ENCODE measurements around the gene GALNT10.

GALNT10 gene

GRCh38 chr5:154467655-154468354 is 277.3 kb downstream of the GALNT10 start:
- Histone ChIP-seq H3K36me3 (ENCODE audit: insufficient read depth, low read length) (no peaks in the 10 kb centered on the region), H3K27me3 (ENCODE audit: insufficient read depth, low read length, poor library complexity) (peaks cover 5% of the 10 kb centered on the region), H3K9ac (ENCODE audit: low read depth, low read length) (no peak overlapping the region), H3K4me2 (ENCODE audit: insufficient read depth, low read length) (no peak overlapping the region), H4K20me1 (ENCODE audit: insufficient read depth, low read length) (no peaks in the 10 kb centered on the region), H3K4me1 (ENCODE audit: insufficient read depth, low read length) (no peaks in the 10 kb centered on the region), H3K79me2 (ENCODE audit: insufficient read depth, low read length) (no peaks in the 10 kb centered on the region), H3K27ac (ENCODE audit: low read length) (no peak overlapping the region), H2AFZ (ENCODE audit: low read depth, low read length) (no peak overlapping the region), H3K9me3 (ENCODE audit: insufficient read depth, low read length, severe bottlenecking) (no peaks in the 10 kb centered on the region), H3K4me3 (ENCODE audit: low read depth in 1 of 2, low read length in 2 of 2) (no peak overlapping the region)
- TF ChIP-seq EZH2 (IDR thresholded peaks at IDR 0.05; ENCODE audit: borderline replicate concordance, low read depth, low read length, severe bottlenecking) (no peak), CTCF (IDR thresholded peaks at IDR 0.05; ENCODE audit: borderline replicate concordance, extremely low read depth, low read length, poor library complexity, severe bottlenecking) (peak; percentile 93)
- ATAC-seq (ENCODE audit: insufficient read depth, low read depth) (peak; percentile 99), DNase-seq (peak; percentile 69)

- TF ChIP-seq EZH2 (IDR thresholded peaks at IDR 0.05; ENCODE audit: borderline replicate concordance, low read depth, low read length, severe bottlenecking) (no peak), CTCF (IDR thresholded peaks at IDR 0.05; ENCODE audit: borderline replicate concordance, extremely low read depth, low read length, poor library complexity, severe bottlenecking) (no peak)
- Histone ChIP-seq H3K4me3 (ENCODE audit: low read depth in 1 of 2, low read length in 2 of 2) (no peak overlapping the region), H3K4me2 (ENCODE audit: insufficient read depth, low read length) (no peak overlapping the region), H4K20me1 (ENCODE audit: insufficient read depth, low read length) (no peaks in the 10 kb centered on the region), H3K36me3 (ENCODE audit: insufficient read depth, low read length) (no peaks in the 10 kb centered on the region), H3K9me3 (ENCODE audit: insufficient read depth, low read length, severe bottlenecking) (no peaks in the 10 kb centered on the region), H3K4me1 (ENCODE audit: insufficient read depth, low read length) (no peaks in the 10 kb centered on the region), H3K79me2 (ENCODE audit: insufficient read depth, low read length) (no peaks in the 10 kb centered on the region), H3K27ac (ENCODE audit: low read length) (no peak overlapping the region), H2AFZ (ENCODE audit: low read depth, low read length) (no peak overlapping the region), H3K27me3 (ENCODE audit: insufficient read depth, low read length, poor library complexity) (peaks cover 5% of the 10 kb centered on the region), H3K9ac (ENCODE audit: low read depth, low read length) (no peak overlapping the region)
- no peak for DNase-seq
- no peak for ATAC-seq (ENCODE audit: insufficient read depth, low read depth)
Measured at GRCh38 chr5:154470137-154470536, 279.6 kb downstream of the GALNT10 start.
